ENCODE data around the gene HSPB7.
"Not testable (repeated sequence)": the region's sequence is repeated elsewhere in the genome, so short reads cannot be mapped to it uniquely, and the experiment has no call there.

The HSPB7 gene

GRCh38 chr1:16020878-16021277 lies 3.0 kb upstream of the HSPB7 start:
- not testable (repeated sequence) for DNase-seq

GRCh38 chr1:16020325-16020724 lies 2.5 kb upstream of the HSPB7 start:
- no peak for DNase-seq

- no peak for DNase-seq
Measured at GRCh38 chr1:16019644-16020277, 1.9 kb upstream of the HSPB7 start.

- no peak for DNase-seq
Measured at GRCh38 chr1:16018749-16019643, 1.2 kb upstream of the HSPB7 start.

DNA sequence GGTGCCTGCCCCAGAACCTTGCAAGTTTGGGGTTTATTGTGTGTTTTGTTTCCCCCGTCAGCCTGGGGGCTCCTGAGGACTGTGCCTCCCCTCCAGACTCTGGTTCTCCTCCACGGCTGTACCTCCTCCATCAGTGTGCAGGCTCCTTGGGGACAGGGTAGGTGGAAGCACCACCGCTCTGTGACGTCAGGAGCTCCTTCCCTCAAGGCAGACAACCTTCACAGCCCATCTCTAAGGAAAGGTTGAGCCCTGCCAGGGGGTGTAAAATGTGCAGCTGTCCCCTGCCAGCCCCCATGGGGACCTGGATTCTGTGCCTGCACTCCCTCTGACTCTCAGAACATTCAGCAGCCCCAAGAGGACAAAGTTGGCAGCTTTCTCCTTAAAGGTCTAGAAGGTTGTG lies 465 bp upstream of the HSPB7 start:
- no peak for DNase-seq

DNA sequence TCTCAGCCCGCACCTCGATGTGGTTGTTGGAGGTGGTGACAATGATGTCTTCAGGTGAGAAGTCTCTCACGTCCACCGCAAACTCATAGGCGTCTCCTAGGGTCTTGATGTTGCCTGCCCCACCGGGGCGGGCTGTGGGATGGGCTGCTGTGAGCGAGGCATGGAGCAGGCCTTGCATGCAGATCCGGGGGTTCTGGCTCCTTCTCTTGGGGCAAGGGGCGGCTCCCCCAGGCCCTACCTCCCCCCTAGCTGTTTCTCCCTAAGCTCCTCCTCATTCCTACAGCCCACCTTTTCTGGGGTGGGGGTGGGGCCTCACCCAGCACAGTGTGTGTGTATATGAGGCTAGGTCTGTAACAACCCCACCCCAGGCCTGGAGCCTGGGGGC lies 775 bp downstream of the HSPB7 start:
- no peak for DNase-seq

GRCh38 chr1:16015960-16016901 lies 1.6 kb downstream of the HSPB7 start:
- no peak for DNase-seq

- DNase-seq, result no peak
Measured at GRCh38 chr1:16015491-16015890, 2.4 kb downstream of the HSPB7 start.

- DNase-seq, result no peak
Measured at GRCh38 chr1:16014509-16015482, 3.0 kb downstream of the HSPB7 start.

- DNase-seq, result no peak
Measured at GRCh38 chr1:16013908-16014258, 4.0 kb downstream of the HSPB7 start.

DNA sequence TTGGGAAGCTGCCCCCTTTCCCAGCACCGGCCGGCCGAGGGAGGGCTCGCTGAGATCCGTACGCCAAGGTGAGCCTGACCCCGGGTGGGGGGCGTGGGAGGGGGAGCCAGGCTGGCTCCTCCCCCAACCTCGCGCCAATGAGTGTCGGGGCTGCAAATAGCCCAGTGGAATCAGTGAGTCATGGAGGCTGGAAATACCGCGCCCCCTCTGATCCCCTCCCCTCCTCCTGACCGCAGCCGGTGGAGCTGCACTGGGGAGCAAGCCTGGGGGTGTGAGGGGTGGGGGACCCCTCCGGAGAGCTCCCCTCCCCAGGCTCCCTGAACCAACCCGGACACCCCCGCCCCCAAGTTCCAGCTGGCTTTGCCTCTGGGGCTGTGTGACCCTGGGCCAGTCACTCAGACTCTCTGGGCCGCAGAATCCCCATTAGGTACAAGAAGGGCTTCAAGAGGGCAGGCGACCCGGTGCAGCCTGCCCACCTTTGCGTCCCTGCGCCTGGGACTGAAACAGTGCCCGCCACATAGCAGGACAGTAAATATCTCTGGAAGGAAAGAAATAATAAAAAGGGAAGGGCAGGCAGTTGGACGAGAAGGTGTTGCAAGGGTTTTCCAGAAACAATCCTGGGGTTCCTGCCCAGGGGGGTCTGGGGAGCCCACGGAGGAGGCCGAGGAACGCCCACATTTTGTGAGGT lies 4.5 kb downstream of the HSPB7 start:
- DNase-seq, result no peak

DNA sequence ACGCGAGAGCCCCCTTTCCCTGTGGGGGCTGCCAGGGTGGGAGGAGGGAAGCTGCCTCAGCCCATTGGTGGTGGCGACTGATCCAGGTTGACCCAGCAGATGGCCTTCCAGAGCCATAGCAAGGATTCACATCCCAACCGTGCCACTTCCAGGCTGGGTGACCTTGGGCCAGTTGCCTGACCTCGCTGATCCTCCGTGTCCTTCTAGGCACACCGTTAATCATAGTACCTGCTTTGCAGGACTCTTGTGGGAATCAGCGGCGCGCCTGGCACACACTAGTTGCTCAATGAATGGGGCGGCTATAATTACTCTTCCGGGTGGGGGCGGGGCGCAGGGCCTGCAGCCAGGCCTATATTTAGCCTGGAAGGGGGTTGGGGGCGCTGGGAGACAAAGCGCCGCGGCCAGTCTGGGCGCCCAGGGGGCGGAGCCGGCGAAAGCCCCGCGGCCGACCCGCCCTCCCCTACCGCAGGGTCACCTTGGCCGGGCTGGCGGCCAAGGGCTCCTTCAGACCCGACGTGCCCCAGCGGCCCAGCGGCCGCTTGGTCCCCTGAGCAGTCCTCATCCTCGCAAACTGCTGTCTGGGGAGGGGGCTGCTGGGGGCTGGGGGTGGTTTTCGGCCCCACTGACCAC lies 5.1 kb downstream of the HSPB7 start:
- no peak for DNase-seq

GRCh38 chr1:16011936-16012589 lies 5.8 kb downstream of the HSPB7 start:
- DNase-seq, result no peak

- DNase-seq, result no peak
Measured at GRCh38 chr1:16010837-16011236, 7.0 kb downstream of the HSPB7 start.

DNA sequence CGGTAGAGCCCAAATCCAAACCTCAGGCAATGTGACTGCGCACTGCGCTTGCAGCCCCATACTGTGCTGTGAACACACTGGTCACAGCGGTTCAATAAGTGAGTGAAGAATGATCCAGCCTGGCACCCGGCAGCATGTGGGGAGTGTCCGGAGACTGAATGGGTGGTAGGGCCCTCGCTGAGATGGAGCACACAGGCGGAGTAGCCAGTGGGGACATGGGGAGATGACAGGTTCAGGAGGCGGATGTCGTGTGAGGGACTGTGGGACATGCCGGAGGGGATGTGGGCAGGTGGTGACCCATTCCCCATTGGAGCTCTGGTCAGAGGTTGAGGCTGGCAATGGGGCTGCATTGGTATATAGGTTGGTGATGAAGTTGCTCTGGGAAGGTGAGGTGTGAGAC lies 8.2 kb downstream of the HSPB7 start:
- no peak for DNase-seq

DNA sequence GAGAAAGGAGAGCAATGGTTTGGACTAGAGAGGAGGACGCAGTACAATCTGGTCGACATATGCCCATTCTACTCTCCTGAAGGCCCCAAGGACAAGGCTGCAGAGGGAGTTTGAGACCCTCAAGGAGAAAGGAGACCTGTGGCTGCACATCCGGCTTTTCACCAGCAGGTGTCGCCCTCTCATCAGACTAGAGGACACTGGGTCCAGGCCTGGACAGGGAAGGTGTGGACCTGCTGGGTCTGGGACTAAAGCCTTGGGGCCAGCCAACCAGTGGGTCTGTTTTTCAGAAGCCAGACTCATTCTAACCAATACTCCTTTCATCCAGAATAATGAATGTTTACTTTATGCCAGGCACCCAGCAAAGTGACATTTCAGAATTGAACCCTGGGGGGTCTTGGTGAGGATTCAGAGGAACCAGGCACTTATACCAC lies 8.8 kb downstream of the HSPB7 start:
- DNase-seq, result peak; percentile 92

GRCh38 chr1:16007671-16008341 lies 10.0 kb downstream of the HSPB7 start:
- DNase-seq, result no peak

DNA sequence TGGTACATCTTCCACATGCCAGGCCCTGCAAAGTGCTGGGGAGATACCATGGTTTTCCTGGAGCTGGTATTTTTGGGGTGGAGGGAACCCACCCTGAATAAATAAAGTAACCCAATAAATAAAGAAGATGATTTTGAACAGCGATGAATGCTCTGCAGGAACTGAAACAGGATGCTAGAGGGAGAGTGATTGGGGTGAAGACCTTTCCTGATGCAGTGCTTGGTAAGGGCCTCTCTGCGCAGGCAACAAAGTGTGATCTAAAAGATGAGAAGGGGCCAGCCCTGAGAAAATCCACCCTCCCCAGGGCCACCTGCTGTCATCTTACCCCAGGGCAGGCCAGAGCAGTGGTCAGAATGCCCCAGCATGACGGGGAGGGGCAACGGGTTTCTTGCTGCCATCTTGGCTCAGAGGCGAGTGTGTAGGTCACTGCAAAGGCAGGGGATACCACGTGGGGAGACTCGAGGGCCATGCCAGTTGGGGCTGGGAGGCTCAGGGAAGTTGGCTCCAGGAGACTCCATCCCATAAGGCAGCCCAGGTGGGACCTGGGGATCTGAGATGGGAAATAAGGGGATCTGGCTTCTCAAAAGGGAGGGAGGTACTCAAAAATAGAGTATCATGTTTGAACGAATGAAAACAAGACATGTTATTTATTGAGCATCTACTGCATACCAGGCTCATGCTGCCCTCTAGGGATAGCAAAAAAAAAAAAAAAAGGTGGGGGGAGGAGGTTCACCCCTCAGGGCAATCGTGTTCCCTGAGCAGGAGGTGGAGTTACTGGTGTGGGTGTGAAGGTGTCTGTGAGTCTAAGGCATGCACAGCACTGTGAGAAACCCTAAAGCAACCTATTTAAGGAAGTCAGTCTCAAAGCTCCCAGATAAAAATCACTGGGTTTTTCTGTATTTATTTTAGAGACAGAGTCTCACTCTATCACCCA lies 11.0 kb downstream of the HSPB7 start:
- no peak for DNase-seq

GRCh38 chr1:16006010-16006409 lies 11.8 kb downstream of the HSPB7 start:
- no peak for DNase-seq

All from NCI-H510A treated with DMSO at 0.1 percent for 48 hours (cell line).